DND-41 (cell line): ENCODE results near the gene ZNF474.
A peak's percentile ranks its signal among the peaks of the same experiment; 100 is the strongest.

Source experiments
- ATAC-seq: fragments of 200-7000 bp; cut with Tn5 transposase; 3 replicates; pipeline ENCODE4 v1.9.1; 2021; ENCODE audit warnings: low read depth; ENCODE audit not compliant: insufficient read depth
- DNase-seq: peaks from one replicate; pipeline ENCODE4 v3.0.0-alpha.2; 2020
- H2AFZ ChIP-seq: 2 replicates; pipeline ENCODE4 v1.6.0; 2012; ENCODE audit warnings: low read depth, low read length
- H3K27ac ChIP-seq: 2 replicates; pipeline ENCODE4 v1.5.1; 2012; ENCODE audit warnings: low read length, inconsistent platforms
- H3K27me3 ChIP-seq: fragments of 200-600 bp; sonication (generic); 2 replicates; pipeline ENCODE4 v1.6.0; 2012; ENCODE audit warnings: low read length, mild to moderate bottlenecking, inconsistent platforms; ENCODE audit not compliant: insufficient read depth, poor library complexity
- H3K36me3 ChIP-seq: 2 replicates; pipeline ENCODE4 v1.5.1; 2012; ENCODE audit warnings: low read length, inconsistent platforms; ENCODE audit not compliant: insufficient read depth
- H3K4me1 ChIP-seq: 2 replicates; pipeline ENCODE4 v1.5.1; 2012; ENCODE audit warnings: mild to moderate bottlenecking, low read length; ENCODE audit not compliant: insufficient read depth
- H3K4me2 ChIP-seq: 2 replicates; pipeline ENCODE4 v1.6.0; 2012; ENCODE audit warnings: mild to moderate bottlenecking, moderate library complexity, low read length, inconsistent platforms; ENCODE audit not compliant: insufficient read depth
- H3K4me3 ChIP-seq, 2 experiments: fragments of 200-600 bp in 1 of 2; shearing (Covaris generic) in 1 of 2; 2 replicates each; pipeline ENCODE4 v1.5.1; 2012 to 2016; ENCODE audit warnings: inconsistent platforms in 2 of 2, low read length in 2 of 2, mild to moderate bottlenecking in 2 of 2, low read depth in 1 of 2, moderate library complexity in 1 of 2
- H3K79me2 ChIP-seq: 2 replicates; pipeline ENCODE4 v1.6.0; 2012; ENCODE audit warnings: low read length, inconsistent platforms; ENCODE audit not compliant: insufficient read depth
- H3K9ac ChIP-seq: 2 replicates; pipeline ENCODE4 v1.6.0; 2012; ENCODE audit warnings: low read depth, mild to moderate bottlenecking, inconsistent platforms, low read length, moderate library complexity
- H3K9me3 ChIP-seq: 2 replicates; pipeline ENCODE4 v1.5.1; 2012; ENCODE audit warnings: low read length, moderate library complexity, mild to moderate bottlenecking, inconsistent platforms; ENCODE audit not compliant: insufficient read depth, severe bottlenecking
- H4K20me1 ChIP-seq: 2 replicates; pipeline ENCODE4 v1.6.0; 2012; ENCODE audit warnings: low read length; ENCODE audit not compliant: insufficient read depth
- EZH2 ChIP-seq: IDR thresholded peaks from 3 replicates; pipeline ENCODE4 v1.6.1; 2012; ENCODE audit warnings: borderline replicate concordance, low read depth, mild to moderate bottlenecking, moderate library complexity, low read length, inconsistent platforms; ENCODE audit not compliant: severe bottlenecking
- TF ChIP-seq, protein P1 (sequence below): IDR thresholded peaks from 2 replicates; pipeline ENCODE4 v1.5.1; 2012; ENCODE audit warnings: borderline replicate concordance, low read length, moderate library complexity, mild to moderate bottlenecking; ENCODE audit not compliant: poor library complexity, severe bottlenecking; ENCODE audit errors: extremely low read depth

ZNF474 gene

DNA sequence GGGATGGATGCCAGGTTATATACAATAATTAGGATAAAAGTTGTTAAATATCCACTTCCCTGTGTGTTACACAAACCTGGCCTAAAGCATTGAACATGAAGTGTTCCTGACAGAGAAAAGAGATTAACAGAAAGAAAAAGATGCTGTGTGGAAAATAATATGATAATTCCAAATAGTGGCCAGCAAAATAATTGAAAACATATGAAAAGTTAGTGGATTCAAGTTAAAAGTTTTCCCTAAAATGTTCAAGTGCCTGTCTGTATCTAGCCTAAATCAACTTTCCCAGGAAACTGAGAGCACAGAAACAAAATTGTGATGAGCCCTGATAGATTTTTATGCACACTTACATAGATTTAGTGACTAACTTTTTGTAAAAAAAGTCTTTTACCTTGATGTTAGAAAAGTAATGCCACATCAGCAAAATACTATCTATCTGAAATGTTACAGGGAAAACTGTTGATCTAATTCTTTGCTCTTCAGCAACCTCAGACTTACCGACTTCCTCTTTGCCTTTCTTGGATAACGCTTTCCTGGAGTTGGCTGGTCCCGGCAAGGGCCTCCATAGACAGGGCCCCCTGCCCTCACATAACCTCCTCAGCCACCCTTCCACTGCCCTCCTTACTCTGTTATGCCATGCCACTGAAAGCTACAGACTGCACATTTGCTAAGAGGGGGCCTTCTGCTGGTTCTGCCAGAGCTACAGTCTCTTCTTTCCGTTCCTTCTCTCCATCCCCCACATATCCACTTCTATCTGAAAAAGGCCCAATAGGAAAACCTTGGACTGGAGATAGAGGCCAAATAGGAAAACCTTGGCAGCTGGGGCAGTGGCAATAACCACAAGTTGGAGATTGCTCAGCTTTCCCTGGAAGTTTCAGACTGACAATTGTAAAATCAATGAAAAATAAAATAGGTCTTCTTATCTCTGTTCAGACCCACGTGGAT lies 44.4 kb downstream of the ZNF474 start:
- H3K4me2 ChIP-seq: no peak overlapping the region
- no peak overlapping the region for H3K9ac ChIP-seq

DNA sequence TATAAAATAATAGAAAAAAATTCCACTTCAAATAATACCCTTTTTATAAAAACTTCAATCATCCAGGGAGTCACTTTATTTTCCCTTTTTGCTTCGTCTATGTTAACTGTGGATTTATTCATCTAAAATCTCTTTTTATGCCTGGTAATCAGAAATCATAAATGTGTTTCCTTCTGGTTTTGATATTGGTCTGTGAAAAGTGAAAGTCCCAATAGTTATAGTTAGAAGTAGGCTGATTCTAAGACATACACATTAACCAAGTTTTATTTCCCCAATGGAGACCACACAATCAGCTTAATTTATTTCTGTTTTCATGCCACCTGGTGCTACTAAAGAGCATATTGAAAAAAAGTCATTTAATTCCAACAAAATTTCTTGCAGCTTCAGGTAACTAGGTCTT lies 45.7 kb downstream of the ZNF474 start:
- Histone ChIP-seq H3K9ac (no peak overlapping the region), H3K9me3 (no peaks in the 10 kb centered on the region), H2AFZ (no peak overlapping the region), H3K4me3 (no peak overlapping the region), H3K4me2 (no peak overlapping the region), H3K4me1 (peaks cover 11% of the 10 kb centered on the region), H3K27me3 (no peaks in the 10 kb centered on the region), H4K20me1 (no peaks in the 10 kb centered on the region), H3K27ac (no peak overlapping the region), H3K36me3 (no peaks in the 10 kb centered on the region), H3K79me2 (no peaks in the 10 kb centered on the region)
- ATAC-seq (no peak), DNase-seq (no peak)
- no peak for TF ChIP-seq EZH2
- TF ChIP-seq, protein P1, sequence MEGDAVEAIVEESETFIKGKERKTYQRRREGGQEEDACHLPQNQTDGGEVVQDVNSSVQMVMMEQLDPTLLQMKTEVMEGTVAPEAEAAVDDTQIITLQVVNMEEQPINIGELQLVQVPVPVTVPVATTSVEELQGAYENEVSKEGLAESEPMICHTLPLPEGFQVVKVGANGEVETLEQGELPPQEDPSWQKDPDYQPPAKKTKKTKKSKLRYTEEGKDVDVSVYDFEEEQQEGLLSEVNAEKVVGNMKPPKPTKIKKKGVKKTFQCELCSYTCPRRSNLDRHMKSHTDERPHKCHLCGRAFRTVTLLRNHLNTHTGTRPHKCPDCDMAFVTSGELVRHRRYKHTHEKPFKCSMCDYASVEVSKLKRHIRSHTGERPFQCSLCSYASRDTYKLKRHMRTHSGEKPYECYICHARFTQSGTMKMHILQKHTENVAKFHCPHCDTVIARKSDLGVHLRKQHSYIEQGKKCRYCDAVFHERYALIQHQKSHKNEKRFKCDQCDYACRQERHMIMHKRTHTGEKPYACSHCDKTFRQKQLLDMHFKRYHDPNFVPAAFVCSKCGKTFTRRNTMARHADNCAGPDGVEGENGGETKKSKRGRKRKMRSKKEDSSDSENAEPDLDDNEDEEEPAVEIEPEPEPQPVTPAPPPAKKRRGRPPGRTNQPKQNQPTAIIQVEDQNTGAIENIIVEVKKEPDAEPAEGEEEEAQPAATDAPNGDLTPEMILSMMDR: no peak

More for the DNA sequence above, 44.4 kb downstream of the ZNF474 start:
- no peak overlapping the region for H2AFZ ChIP-seq
- peaks cover 11% of the 10 kb centered on the region for H3K4me1 ChIP-seq
- ATAC-seq (peak; percentile 88), DNase-seq (peak; percentile 26)
- no peaks in the 10 kb centered on the region for H4K20me1 ChIP-seq
- no peaks in the 10 kb centered on the region for H3K9me3 ChIP-seq
- H3K27me3 ChIP-seq: no peaks in the 10 kb centered on the region
- no peaks in the 10 kb centered on the region for H3K36me3 ChIP-seq
- H3K27ac ChIP-seq: no peak overlapping the region
- H3K79me2 ChIP-seq: no peaks in the 10 kb centered on the region
- H3K4me3 ChIP-seq: no peak overlapping the region
- no peak for TF ChIP-seq EZH2
- TF ChIP-seq, protein P1: no peak

DNA sequence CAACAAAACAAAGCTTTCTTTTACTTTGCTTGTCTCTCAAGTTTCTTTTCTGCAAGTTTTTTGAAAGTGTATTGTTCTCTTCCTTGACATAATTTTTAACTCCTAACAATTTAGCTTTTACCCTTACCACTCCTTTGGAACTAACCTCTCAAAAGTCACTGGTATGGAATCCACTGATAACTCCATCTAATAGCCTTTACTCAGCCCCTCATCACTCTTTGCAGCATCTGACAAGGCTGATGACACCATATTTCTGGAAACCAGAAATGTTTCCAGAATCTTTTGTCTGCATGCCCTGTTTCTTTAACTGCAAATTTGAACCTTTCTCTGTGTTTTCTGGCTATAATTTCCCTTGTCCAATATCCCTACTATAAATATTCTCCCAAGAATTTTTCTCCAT lies 46.5 kb downstream of the ZNF474 start:
- no peaks in the 10 kb centered on the region for H3K36me3 ChIP-seq
- no peak overlapping the region for H3K27ac ChIP-seq
- H4K20me1 ChIP-seq: no peaks in the 10 kb centered on the region
- TF ChIP-seq, protein P1: no peak
- no peak for TF ChIP-seq EZH2
- DNase-seq (no peak), ATAC-seq (no peak)
- no peak overlapping the region for H3K9ac ChIP-seq
- peaks cover 11% of the 10 kb centered on the region for H3K4me1 ChIP-seq
- no peaks in the 10 kb centered on the region for H3K9me3 ChIP-seq
- H3K27me3 ChIP-seq: no peaks in the 10 kb centered on the region
- no peak overlapping the region for H3K4me2 ChIP-seq
- no peak overlapping the region for H2AFZ ChIP-seq
- no peaks in the 10 kb centered on the region for H3K79me2 ChIP-seq
- no peak overlapping the region for H3K4me3 ChIP-seq
